Hepatocyte (in vitro differentiated cells): ENCODE results near the gene PTDSS2.

Experiments used
- CTCF ChIP-seq: fragments of 200-600 bp; sonication (generic); IDR thresholded peaks from 2 replicates; pipeline ENCODE4 v1.5.1; 2016; ENCODE audit warnings: antibody characterized with exemption, mild to moderate bottlenecking; ENCODE audit not compliant: poor library complexity
- EZH2 ChIP-seq: fragments of 200-600 bp; sonication (generic); IDR thresholded peaks from 2 replicates; pipeline ENCODE4 v1.6.1; 2016; ENCODE audit warnings: antibody characterized with exemption, mild to moderate bottlenecking, borderline replicate concordance
- EZH2phosphoT487 ChIP-seq: fragments of 200-600 bp; sonication (generic); IDR thresholded peaks from one replicate; pipeline ENCODE4 v1.6.1; 2018; ENCODE audit warnings: antibody characterized with exemption, mild to moderate bottlenecking, low read depth, moderate library complexity; ENCODE audit not compliant: unreplicated experiment, severe bottlenecking

DNA sequence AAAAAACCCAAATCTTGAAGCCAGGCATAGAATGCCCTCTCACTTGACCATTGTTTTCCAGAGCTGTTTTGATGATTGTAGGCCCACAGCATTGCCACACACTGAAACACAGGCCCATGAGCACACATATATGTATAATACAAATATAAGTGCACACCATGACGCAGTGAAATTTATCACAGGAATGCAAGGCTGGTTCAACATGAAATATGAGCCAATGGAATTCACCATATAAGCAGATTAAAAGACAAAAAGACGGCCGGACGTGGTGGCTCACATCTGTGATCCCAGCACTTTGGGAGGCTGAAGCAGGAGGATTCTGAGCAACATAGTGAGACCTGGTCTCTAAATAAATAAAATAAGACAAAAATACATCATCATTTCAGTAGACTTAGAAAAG, 66.3 kb downstream of the PTDSS2 start:
- TF ChIP-seq CTCF (no peak), EZH2 (no peak), EZH2phosphoT487 (no peak)
